GM12878 (cell line): ENCODE measurements around the gene NUMB. TPM values are rescaled to one million over a fixed set of nuclear protein-coding genes. Genes with fewer than 3 reads are reported as not detected.

ENCODE experiments used
- ATF7 ChIP-seq: fragments of 450-650 bp; IDR thresholded peaks from 2 replicates; pipeline ENCODE4 v1.6.1; 2016; ENCODE audit warnings: low read depth, mild to moderate bottlenecking
- CHD2 ChIP-seq: IDR thresholded peaks from 2 replicates; pipeline ENCODE4 v1.6.1; 2011; ENCODE audit warnings: low read depth, low read length, improper control_type of control experiment, borderline replicate concordance
- CREB1 ChIP-seq: IDR thresholded peaks from 2 replicates; pipeline ENCODE4 v1.6.1; 2012; ENCODE audit warnings: low read depth, mild to moderate bottlenecking, inconsistent platforms
- CREM ChIP-seq: IDR thresholded peaks from 2 replicates; pipeline ENCODE4 v1.6.1; 2014; ENCODE audit warnings: antibody characterized with exemption, low read depth
- FOXM1 ChIP-seq: IDR thresholded peaks from 2 replicates; pipeline ENCODE4 v1.6.1; 2012; ENCODE audit warnings: low read depth, mild to moderate bottlenecking, inconsistent platforms, low read length, moderate library complexity
- GATAD2B ChIP-seq: fragments of 450-650 bp; conservative IDR thresholded peaks from 2 replicates; pipeline ENCODE4 v1.6.1; 2017; ENCODE audit warnings: low read depth, mild to moderate bottlenecking, moderate library complexity
- IKZF1 ChIP-seq: fragments of 450-650 bp; conservative IDR thresholded peaks from 2 replicates; pipeline ENCODE4 v1.6.1; 2017; ENCODE audit warnings: antibody characterized with exemption, mild to moderate bottlenecking
- IKZF2 ChIP-seq, 2 experiments: fragments of 450-650 bp; IDR thresholded peaks; 2 replicates each; pipeline ENCODE4 v1.6.1; 2017; ENCODE audit warnings: mild to moderate bottlenecking in 2 of 2, moderate library complexity in 2 of 2
- MEF2B ChIP-seq: fragments of 450-650 bp; IDR thresholded peaks from 2 replicates; pipeline ENCODE4 v1.6.1; 2018; ENCODE audit warnings: mild to moderate bottlenecking, moderate library complexity; ENCODE audit not compliant: partially characterized antibody, poor library complexity, severe bottlenecking
- MTA2 ChIP-seq: fragments of 450-650 bp; IDR thresholded peaks from 2 replicates; pipeline ENCODE4 v1.6.1; 2016; ENCODE audit warnings: low read depth, mild to moderate bottlenecking, moderate library complexity
- NFIC ChIP-seq: IDR thresholded peaks from 2 replicates; pipeline ENCODE4 v1.6.1; 2012; ENCODE audit warnings: low read depth, mild to moderate bottlenecking, inconsistent platforms, low read length, moderate library complexity
- POLR2AphosphoS5 ChIP-seq: IDR thresholded peaks from 2 replicates; pipeline ENCODE4 v1.6.1; 2011; ENCODE audit warnings: mild to moderate bottlenecking, low read length, inconsistent platforms
- RAD21 ChIP-seq: IDR thresholded peaks from 2 replicates; pipeline ENCODE4 v1.6.1; 2011; ENCODE audit warnings: mild to moderate bottlenecking, low read depth, low read length, moderate library complexity; ENCODE audit not compliant: insufficient read depth
- RELB ChIP-seq: fragments of 450-650 bp; IDR thresholded peaks from 2 replicates; pipeline ENCODE4 v1.6.1; 2017; ENCODE audit warnings: low read depth, mild to moderate bottlenecking, moderate library complexity
- REST ChIP-seq: IDR thresholded peaks from 2 replicates; pipeline ENCODE4 v1.6.1; 2012; ENCODE audit warnings: mild to moderate bottlenecking, low read depth, low read length
- YY1 ChIP-seq: IDR thresholded peaks from 2 replicates; pipeline ENCODE4 v1.6.1; 2011; ENCODE audit warnings: low read depth, mild to moderate bottlenecking, low read length
- ZNF384 ChIP-seq: IDR thresholded peaks from 2 replicates; pipeline ENCODE4 v1.6.1; 2012; ENCODE audit warnings: low read depth, mild to moderate bottlenecking, low read length, improper control_type of control experiment, borderline replicate concordance
- ZNF687 ChIP-seq: fragments of 450-650 bp; IDR thresholded peaks from 2 replicates; pipeline ENCODE4 v1.6.1; 2017; ENCODE audit warnings: mild to moderate bottlenecking, moderate library complexity
- polyA plus RNA-seq, 11 experiments: library from polyadenylated mRNA; depleted of rRNA in 4 of 11; unstranded in 6 of 11; stranded (reverse) in 5 of 11; fragments of >200 nt; fragmentation: Nextera tagmentation in 4 of 11; fragmentation: Illumina TruSeq in 1 of 11; extraction: Ambion mirVana in 4 of 11; extraction: Trizol in 1 of 11; gene quantifications; 1 replicate in 1 of 11; 2 replicates in 10 of 11; pipeline versions ENCODE4 v1.2.1 to v1.2.3, GENCODE V29; 2011 to 2016; ENCODE audit warnings: inconsistent platforms in 2 of 11, missing spikeins in 2 of 11, low read depth in 1 of 11
- total RNA-seq, 4 experiments: library from RNA; depleted of rRNA in 3 of 4; stranded (reverse); fragments of >200 nt in 3 of 4; fragmentation: Illumina TruSeq in 1 of 4; extraction: Trizol in 1 of 4; gene quantifications; 2 replicates each; pipeline versions ENCODE4 v1.2.1 to v1.2.3, GENCODE V29; 2013 to 2021

The NUMB gene
- total and polyA plus RNA-seq, 10 of the 15 experiments (the other 5 are each of a cell fraction or from before 2014, with no cell fraction given): 22.0 to 147 (median 48.9) TPM

- 0 out of 2 replicates have a peak, but pooled peaks have one; percentile 42 for TF ChIP-seq GATAD2B
- TF ChIP-seq NFIC: peak; percentile 25; the same call in 1 of the 2 replicates
- TF ChIP-seq CHD2: peak; percentile 70
- peak; percentile 4; the same call in 1 of the 2 replicates for TF ChIP-seq RAD21
- no peak for TF ChIP-seq YY1
- peak; percentile 35 for TF ChIP-seq ATF7
- 0 out of 2 replicates have a peak, but pooled peaks have one; percentile 66 for TF ChIP-seq ZNF687
- TF ChIP-seq CREB1: peak; percentile 62
- TF ChIP-seq IKZF2 (IDR thresholded peaks at IDR 0.05): peak; percentile 27 to 36; a peak in 1 of 4 replicates
- 0 out of 2 replicates have a peak, but pooled peaks have one; percentile 16 for TF ChIP-seq MTA2
- TF ChIP-seq ZNF384: peak; percentile 33; the same call in 1 of the 2 replicates
- 0 out of 2 replicates have a peak, but pooled peaks have one; percentile 24 for TF ChIP-seq FOXM1
- TF ChIP-seq MEF2B: peak; percentile 10
- peak; percentile 45; the same call in 1 of the 2 replicates for TF ChIP-seq IKZF1
- TF ChIP-seq POLR2AphosphoS5: no peak
- TF ChIP-seq REST: no peak
- peak; percentile 33; the same call in 1 of the 2 replicates for TF ChIP-seq RELB
- peak; percentile 74 for TF ChIP-seq CREM
Measured at GRCh38 chr14:73474952-73475351, 16.6 kb upstream of the NUMB start (continued).
